Measurements from ENCODE around the gene TBL1X. TPM values are rescaled to one million over a fixed set of nuclear protein-coding genes. Genes with fewer than 3 reads are reported as not detected.

TBL1X gene
- total and polyA plus RNA-seq, 2 of the 8 experiments (the other 6 are each of a cell fraction or from before 2014, with no cell fraction given) = 13.3 to 25.6 TPM

GRCh38 chrX:9614016-9614415 is 149.2 kb downstream of the TBL1X start:
- no peak overlapping the region for H3K4me3 ChIP-seq (ENCODE audit: extremely low read depth in 1 of 4, insufficient read depth in 2 of 4, low read depth in 3 of 4, low read length in 4 of 4)
- H3K23ac ChIP-seq (ENCODE audit: insufficient read length) = no peak overlapping the region
- no peak overlapping the region for H2BK15ac ChIP-seq (ENCODE audit: low read length)
- H3K27me3 ChIP-seq (replicated peaks in 1 of 4; ENCODE audit: control insufficient read depth in 3 of 4, extremely low read depth in 1 of 4, insufficient read depth in 3 of 4, low read length in 3 of 4) = no peaks in the 10 kb centered on the region
- H3K9ac ChIP-seq (replicated peaks in 1 of 4; ENCODE audit: extremely low read depth in 1 of 4, low read depth in 3 of 4, low read length in 3 of 4) = no peak overlapping the region
- ChIA-PET POLR2A (ENCODE audit: partially characterized antibody) (no interaction called here), CTCF (ENCODE audit: partially characterized antibody) (no interaction called here)
- no peak overlapping the region for H2AFZ ChIP-seq (ENCODE audit: low read length)
- H3K79me2 ChIP-seq (ENCODE audit: control insufficient read depth in 1 of 2, insufficient read depth in 2 of 2, low read length in 2 of 2) = no peaks in the 10 kb centered on the region
- no peak overlapping the region for H3K18ac ChIP-seq (ENCODE audit: extremely low read depth, low read length)
- no peak overlapping the region for H3K4me2 ChIP-seq (ENCODE audit: insufficient read depth in 1 of 2, low read depth in 2 of 2, low read length in 2 of 2)
- no peak overlapping the region for H4K8ac ChIP-seq (ENCODE audit: extremely low read depth, insufficient read depth, low read length)
- no peak overlapping the region for H3K56ac ChIP-seq (replicated peaks; ENCODE audit: insufficient read length, low read depth, low read length)
- H3K14ac ChIP-seq (ENCODE audit: insufficient read length) = no peak overlapping the region
- no peak overlapping the region for H2BK5ac ChIP-seq (ENCODE audit: low read depth, low read length)
- no peak for DNase-seq (ENCODE audit: low read depth in 1 of 2, low spot score in 2 of 2)
- no peak overlapping the region for H2BK120ac ChIP-seq (replicated peaks; ENCODE audit: low read depth, low read length)
- H4K5ac ChIP-seq (ENCODE audit: insufficient read length, low read depth, low read length) = no peak overlapping the region
- no peak overlapping the region for H2AK5ac ChIP-seq (ENCODE audit: low read depth, low read length)
- FAIRE-seq = no peak
- H2BK12ac ChIP-seq (ENCODE audit: low read depth, low read length) = no peak overlapping the region
- no peak overlapping the region for H2BK20ac ChIP-seq (ENCODE audit: low read length)
- H4K20me1 ChIP-seq (replicated peaks in 1 of 2; ENCODE audit: control insufficient read depth in 1 of 2, insufficient read depth in 2 of 2, low read length in 2 of 2) = no peaks in the 10 kb centered on the region
- H3K79me1 ChIP-seq (ENCODE audit: low read depth, low read length) = no peaks in the 10 kb centered on the region
- no peaks in the 10 kb centered on the region for H3K9me3 ChIP-seq (ENCODE audit: insufficient read depth in 2 of 2, low read depth in 1 of 2, low read length in 1 of 2)
- no peak overlapping the region for H3K4ac ChIP-seq (replicated peaks; ENCODE audit: insufficient read length, low read depth, low read length)
- H3K23me2 ChIP-seq (ENCODE audit: low read depth, low read length) = no peaks in the 10 kb centered on the region
- WGBS, 2 experiments (ENCODE audit: extremely low coverage in 1 of 2, insufficient coverage in 1 of 2, insufficient read length in 1 of 2, insufficient replicate concordance in 2 of 2, low coverage in 1 of 2, low lambda C conversion rate in 2 of 2, missing lambda C conversion rate in 1 of 2) = 100% methylated on average over 1 of the region's 1 CpG; no CpG with 5 or more reads in 1 of the 2 experiments
- H3K36me3 ChIP-seq (ENCODE audit: control insufficient read depth in 2 of 4, insufficient read depth in 4 of 4, low read length in 3 of 4) = no peaks in the 10 kb centered on the region
- H4K91ac ChIP-seq (replicated peaks; ENCODE audit: insufficient read length, low read length) = no peak overlapping the region
- H3K27ac ChIP-seq (ENCODE audit: low read depth, low read length) = no peak overlapping the region
- H3K4me1 ChIP-seq (replicated peaks in 1 of 4; ENCODE audit: control insufficient read depth in 3 of 4, insufficient read depth in 4 of 4, low read length in 3 of 4) = peaks cover 0 to 5% (median 1%) of the 10 kb centered on the region in 4 experiments; a peak in 4 of 7 replicates
- TF ChIP-seq ASH2L (IDR thresholded peaks at IDR 0.05; ENCODE audit: low read length) = no peak
- TF ChIP-seq SAP30 (IDR thresholded peaks at IDR 0.05; ENCODE audit: insufficient read depth, insufficient replicate concordance, low read length) = no peak
- no peak for TF ChIP-seq MAX (IDR thresholded peaks at IDR 0.05)
- no peak for TF ChIP-seq NANOG (IDR thresholded peaks at IDR 0.05; ENCODE audit: insufficient read depth, low read depth, low read length, poor library complexity, severe bottlenecking)
- no peak for TF ChIP-seq EP300 (IDR thresholded peaks at IDR 0.05; ENCODE audit: borderline replicate concordance in 1 of 2, low read depth in 2 of 2, low read length in 2 of 2)
- TF ChIP-seq POLR2A (IDR thresholded peaks at IDR 0.05; ENCODE audit: control extremely low read depth in 1 of 2, low read depth in 2 of 2, low read length in 2 of 2) = no peak
- no peak for TF ChIP-seq SP2 (IDR thresholded peaks at IDR 0.05; ENCODE audit: low read length)
- no peak for TF ChIP-seq CBX5 (IDR thresholded peaks at IDR 0.05; ENCODE audit: low read depth, low read length)
- no peak for TF ChIP-seq TAF1 (IDR thresholded peaks at IDR 0.05; ENCODE audit: low read depth, low read length)
- no peak for TF ChIP-seq SIRT6 (IDR thresholded peaks at IDR 0.05; ENCODE audit: low read length)
- no peak for TF ChIP-seq KDM4A (IDR thresholded peaks at IDR 0.05; ENCODE audit: low read depth, low read length, severe bottlenecking)
- TF ChIP-seq ATF3 (IDR thresholded peaks at IDR 0.05; ENCODE audit: insufficient read depth, low read depth, low read length) = no peak
- TF ChIP-seq NRF1 (IDR thresholded peaks at IDR 0.05; ENCODE audit: low read depth, low read length) = no peak
- no peak for TF ChIP-seq SIN3A (conservative IDR thresholded peaks at IDR 0.05 in 1 of 2, IDR thresholded peaks at IDR 0.05 in 1 of 2; ENCODE audit: low read depth in 1 of 2, low read length in 2 of 2)

Data from H1 (cell line).